Smooth muscle cell (in vitro differentiated cells): ENCODE measurements around the gene STK24. TPM values are rescaled to one million over a fixed set of nuclear protein-coding genes. Genes with fewer than 3 reads are reported as not detected.

Source experiments
- DNase-seq: peaks from one replicate; lab custom pipeline; 2025; ENCODE audit not compliant: unreplicated experiment; lab: John Stamatoyannopoulos, UW
- H2AFZ ChIP-seq: fragments of 200-600 bp; sonication (generic); 2 replicates; pipeline ENCODE4 v1.6.0; 2016; ENCODE audit warnings: antibody characterized with exemption, low read depth, mild to moderate bottlenecking
- H3F3A ChIP-seq: fragments of 200-600 bp; sonication (generic); 2 replicates; pipeline ENCODE4 v1.6.0; 2017; ENCODE audit warnings: antibody characterized with exemption, low read depth
- H3K27ac ChIP-seq: fragments of 200-600 bp; sonication (generic); 2 replicates; pipeline ENCODE4 v1.5.1; 2016; ENCODE audit warnings: low read depth, mild to moderate bottlenecking
- H3K27me3 ChIP-seq: fragments of 200-600 bp; sonication (generic); 2 replicates; pipeline ENCODE4 v1.6.1; 2016; ENCODE audit warnings: low read depth, mild to moderate bottlenecking
- H3K36me3 ChIP-seq: fragments of 200-600 bp; sonication (generic); 2 replicates; pipeline ENCODE4 v1.5.1; 2016; ENCODE audit warnings: low read depth
- H3K4me1 ChIP-seq: fragments of 200-600 bp; sonication (generic); 2 replicates; pipeline ENCODE4 v1.5.1; 2016; ENCODE audit warnings: low read depth
- H3K4me2 ChIP-seq: fragments of 200-600 bp; sonication (generic); 2 replicates; pipeline ENCODE4 v1.6.0; 2016; ENCODE audit warnings: mild to moderate bottlenecking
- H3K4me3 ChIP-seq: fragments of 200-600 bp; sonication (generic); 2 replicates; pipeline ENCODE4 v1.5.1; 2016; ENCODE audit warnings: mild to moderate bottlenecking
- H3K79me2 ChIP-seq: fragments of 200-600 bp; sonication (generic); 2 replicates; pipeline ENCODE4 v1.6.0; 2016; ENCODE audit warnings: low read depth, mild to moderate bottlenecking
- H3K9ac ChIP-seq: fragments of 200-600 bp; sonication (generic); 2 replicates; pipeline ENCODE4 v1.6.0; 2016; ENCODE audit warnings: low read depth
- H3K9me3 ChIP-seq: fragments of 200-600 bp; sonication (generic); replicated peaks from 2 replicates; pipeline ENCODE4 v1.5.1; 2016; ENCODE audit warnings: low read depth
- H4K20me1 ChIP-seq: fragments of 200-600 bp; sonication (generic); 2 replicates; pipeline ENCODE4 v1.6.0; 2016; ENCODE audit warnings: low read depth
- whole genome bisulfite sequencing: methylation state at CpG from one replicate; pipeline ENCODE4 v1.1.7; 2016; ENCODE audit warnings: low lambda C conversion rate; 5-methylcytosine and 5-hydroxymethylcytosine counted together
- polyA plus RNA-seq: library from polyadenylated mRNA; unstranded; fragments of >200 nt; fragmentation: Nextera tagmentation; extraction: Ambion mirVana; gene quantifications from 2 replicates; pipeline ENCODE4 v1.2.1, GENCODE V29; 2016
- total RNA-seq: library from RNA; depleted of rRNA; stranded (reverse); fragments of >200 nt; gene quantifications from 2 replicates; pipeline ENCODE4 v1.2.3, GENCODE V29; 2014
- TF ChIP-seq, protein P1 (sequence below): fragments of 200-600 bp; sonication (generic); IDR thresholded peaks from 2 replicates; pipeline ENCODE4 v1.5.1; 2017; ENCODE audit warnings: borderline replicate concordance, mild to moderate bottlenecking, antibody characterized with exemption; ENCODE audit not compliant: insufficient read depth, poor library complexity, severe bottlenecking

STK24 gene
- total and polyA plus RNA-seq, 2 experiments from 2014 or later, result 80.2 to 89.1 TPM

DNA sequence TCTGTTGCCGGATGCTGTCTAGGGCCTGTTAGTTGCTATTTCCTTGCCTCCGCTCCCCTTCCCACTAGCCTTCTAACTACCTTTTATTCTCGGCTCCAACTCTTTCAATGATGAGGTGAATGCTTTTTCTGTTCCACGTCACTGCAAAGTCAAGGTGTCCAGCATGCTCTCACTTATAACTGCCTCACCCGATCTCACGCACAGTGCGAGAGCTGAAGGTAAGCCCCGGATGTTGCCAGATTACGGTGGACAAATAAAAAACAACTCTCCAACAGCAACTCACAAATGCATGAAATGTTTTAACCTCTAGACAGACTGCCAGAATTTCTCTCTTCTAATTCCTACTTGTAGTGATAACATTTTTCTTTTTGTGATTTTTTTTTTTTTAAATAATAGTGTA is 169.9 kb downstream of the STK24 start:
- Histone ChIP-seq H3K4me2 (no peak overlapping the region), H3F3A (no peaks in the 10 kb centered on the region), H3K9ac (no peak overlapping the region), H3K27me3 (no peaks in the 10 kb centered on the region), H3K9me3 (no peaks in the 10 kb centered on the region), H2AFZ (no peak overlapping the region), H3K4me3 (no peak overlapping the region), H4K20me1 (no peaks in the 10 kb centered on the region), H3K36me3 (peaks cover 2% of the 10 kb centered on the region), H3K4me1 (peaks cover 3% of the 10 kb centered on the region), H3K27ac (no peak overlapping the region), H3K79me2 (no peaks in the 10 kb centered on the region)
- 95% methylated on average over 9 of the region's 9 CpGs for WGBS
- DNase-seq, result no peak
- TF ChIP-seq, protein P1, sequence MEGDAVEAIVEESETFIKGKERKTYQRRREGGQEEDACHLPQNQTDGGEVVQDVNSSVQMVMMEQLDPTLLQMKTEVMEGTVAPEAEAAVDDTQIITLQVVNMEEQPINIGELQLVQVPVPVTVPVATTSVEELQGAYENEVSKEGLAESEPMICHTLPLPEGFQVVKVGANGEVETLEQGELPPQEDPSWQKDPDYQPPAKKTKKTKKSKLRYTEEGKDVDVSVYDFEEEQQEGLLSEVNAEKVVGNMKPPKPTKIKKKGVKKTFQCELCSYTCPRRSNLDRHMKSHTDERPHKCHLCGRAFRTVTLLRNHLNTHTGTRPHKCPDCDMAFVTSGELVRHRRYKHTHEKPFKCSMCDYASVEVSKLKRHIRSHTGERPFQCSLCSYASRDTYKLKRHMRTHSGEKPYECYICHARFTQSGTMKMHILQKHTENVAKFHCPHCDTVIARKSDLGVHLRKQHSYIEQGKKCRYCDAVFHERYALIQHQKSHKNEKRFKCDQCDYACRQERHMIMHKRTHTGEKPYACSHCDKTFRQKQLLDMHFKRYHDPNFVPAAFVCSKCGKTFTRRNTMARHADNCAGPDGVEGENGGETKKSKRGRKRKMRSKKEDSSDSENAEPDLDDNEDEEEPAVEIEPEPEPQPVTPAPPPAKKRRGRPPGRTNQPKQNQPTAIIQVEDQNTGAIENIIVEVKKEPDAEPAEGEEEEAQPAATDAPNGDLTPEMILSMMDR, result no peak

DNA sequence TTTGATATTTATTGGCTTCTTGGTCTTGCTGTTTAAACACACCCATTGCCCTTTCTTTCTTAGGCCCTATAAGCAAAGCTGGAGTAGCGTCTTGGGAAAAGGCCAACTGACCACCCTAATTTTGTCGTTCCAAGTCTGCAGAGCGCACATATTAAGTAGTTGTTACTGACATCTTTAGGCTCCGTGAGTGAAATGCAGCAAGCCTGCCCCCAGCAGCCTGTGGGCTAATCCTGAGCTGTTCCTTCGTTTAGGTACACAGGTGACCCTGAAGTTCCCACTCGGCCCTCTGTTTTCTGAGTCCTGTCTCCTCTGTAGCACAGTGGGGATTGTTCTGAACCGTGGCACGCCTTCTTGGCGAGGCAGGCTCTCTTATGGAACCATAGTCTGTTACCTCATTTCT is 170.5 kb downstream of the STK24 start:
- Histone ChIP-seq H3K27me3 (no peaks in the 10 kb centered on the region), H3K4me2 (no peak overlapping the region), H3K27ac (no peak overlapping the region), H3K9ac (no peak overlapping the region), H3K79me2 (no peaks in the 10 kb centered on the region), H3K36me3 (peaks cover 2% of the 10 kb centered on the region), H3F3A (no peaks in the 10 kb centered on the region), H3K9me3 (no peaks in the 10 kb centered on the region), H2AFZ (no peak overlapping the region), H4K20me1 (no peaks in the 10 kb centered on the region), H3K4me3 (no peak overlapping the region), H3K4me1 (peaks cover 3% of the 10 kb centered on the region)
- TF ChIP-seq, protein P1, result no peak
- no peak for DNase-seq
- WGBS, result 96% methylated on average over 9 of the region's 9 CpGs

DNA sequence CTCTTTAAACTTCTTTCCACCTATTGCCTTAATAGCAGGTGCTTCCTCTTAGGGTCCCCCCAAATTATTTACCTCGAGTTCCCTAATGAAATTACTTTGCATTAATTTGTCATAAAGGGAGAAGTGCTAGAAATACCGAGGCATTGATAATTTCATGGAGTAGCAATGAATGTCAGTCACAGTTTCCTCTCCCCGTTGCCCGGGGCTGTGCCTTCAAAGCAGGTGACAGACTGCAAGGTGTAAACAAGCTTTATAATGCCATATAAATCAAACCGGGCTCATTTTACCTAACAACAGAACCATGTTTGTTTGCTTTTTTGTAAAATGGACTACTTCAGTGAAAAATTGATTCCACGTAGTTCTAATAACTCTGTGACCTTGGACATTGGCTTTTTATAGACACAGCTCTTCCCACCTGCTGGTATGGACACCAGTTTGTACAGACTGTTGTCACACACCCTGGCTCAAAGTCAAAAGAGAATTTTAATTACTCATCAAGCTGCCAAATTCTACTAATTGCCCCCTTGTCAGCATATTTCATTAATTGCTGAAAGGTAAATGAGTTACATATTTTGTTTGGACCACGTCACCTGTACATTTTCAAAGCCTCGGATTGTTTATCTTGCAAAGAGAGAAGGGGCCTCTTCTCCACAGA is 171.1 kb downstream of the STK24 start:
- TF ChIP-seq, protein P1, result no peak
- Histone ChIP-seq H3F3A (no peaks in the 10 kb centered on the region), H3K4me3 (no peak overlapping the region), H3K4me1 (peaks cover 3% of the 10 kb centered on the region), H3K27me3 (no peaks in the 10 kb centered on the region), H3K9me3 (no peaks in the 10 kb centered on the region), H2AFZ (no peak overlapping the region), H3K36me3 (peaks cover 2% of the 10 kb centered on the region), H3K79me2 (no peaks in the 10 kb centered on the region), H3K27ac (no peak overlapping the region), H3K4me2 (no peak overlapping the region), H4K20me1 (no peaks in the 10 kb centered on the region), H3K9ac (no peak overlapping the region)
- no peak for DNase-seq
- WGBS, result 87% methylated on average over 8 of the region's 8 CpGs

DNA sequence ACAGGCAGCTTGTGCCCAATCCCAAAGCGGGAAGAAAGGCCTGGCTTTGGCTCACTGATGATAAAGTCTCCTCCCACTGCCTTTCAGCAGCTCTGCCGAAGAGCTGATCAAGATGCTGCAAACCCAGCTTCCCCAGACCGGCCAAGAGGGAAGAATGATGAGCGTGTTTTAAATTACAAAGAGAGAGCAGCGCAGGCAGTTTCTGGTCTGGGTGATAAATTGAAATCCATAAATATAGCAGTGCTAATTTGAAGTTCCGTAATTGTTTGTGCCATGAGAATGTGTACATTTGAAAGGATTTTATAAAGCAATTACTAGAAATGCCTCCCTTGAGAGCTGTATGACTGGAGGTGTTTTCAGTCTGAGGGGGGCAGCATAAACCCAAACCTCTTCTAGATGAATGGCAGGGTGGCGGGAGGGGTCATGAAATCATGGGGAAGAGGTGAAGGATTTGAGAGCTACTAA is 171.8 kb downstream of the STK24 start:
- TF ChIP-seq, protein P1, result no peak
- Histone ChIP-seq H2AFZ (no peak overlapping the region), H3K27ac (no peak overlapping the region), H3K4me2 (no peak overlapping the region), H3K9me3 (no peaks in the 10 kb centered on the region), H3K4me3 (no peak overlapping the region), H3K4me1 (peaks cover 3% of the 10 kb centered on the region), H3K36me3 (peaks cover 2% of the 10 kb centered on the region), H3K79me2 (no peaks in the 10 kb centered on the region), H3K27me3 (no peaks in the 10 kb centered on the region), H3F3A (no peaks in the 10 kb centered on the region), H3K9ac (no peak overlapping the region), H4K20me1 (no peaks in the 10 kb centered on the region)
- 26% methylated on average over 7 of the region's 7 CpGs for WGBS
- DNase-seq, result no peak
